Skeletal muscle cell (primary cell): ENCODE measurements around the gene MGAT5B.
A peak's percentile ranks its signal among the peaks of the same experiment; 100 is the strongest.
"Not testable (repeated sequence)": the region's sequence is repeated elsewhere in the genome, so short reads cannot be mapped to it uniquely, and the experiment has no call there.

Experiments
- DNase-seq: peaks from one replicate; pipeline ENCODE4 v3.0.0-alpha.2; 2010; ENCODE audit warnings: low read depth
- H3K4me3 ChIP-seq: 2 replicates; pipeline ENCODE4 v1.5.1; 2011; ENCODE audit warnings: low read depth, mild to moderate bottlenecking, control low read depth, low read length, moderate library complexity

MGAT5B gene

GRCh38 chr17:76961869-76962268, 93.7 kb downstream of the MGAT5B start:
- no peak for DNase-seq
- H3K4me3 ChIP-seq: no peak overlapping the region

GRCh38 chr17:76962858-76963257, 94.7 kb downstream of the MGAT5B start:
- H3K4me3 ChIP-seq: no peak overlapping the region
- no peak for DNase-seq

GRCh38 chr17:76966016-76966415, 97.8 kb downstream of the MGAT5B start:
- no peak for DNase-seq
- H3K4me3 ChIP-seq: no peak overlapping the region

GRCh38 chr17:76966486-76967181, 98.4 kb downstream of the MGAT5B start:
- DNase-seq: no peak
- H3K4me3 ChIP-seq: no peak overlapping the region

GRCh38 chr17:76967762-76968161, 99.6 kb downstream of the MGAT5B start:
- DNase-seq: no peak
- no peak overlapping the region for H3K4me3 ChIP-seq

- no peak for DNase-seq
- peak overlapping the region; percentile 12 for H3K4me3 ChIP-seq
Observed at GRCh38 chr17:76968707-76969597, 100.7 kb downstream of the MGAT5B start.

GRCh38 chr17:76969598-76970172, 101.5 kb downstream of the MGAT5B start:
- DNase-seq: no peak
- peak overlapping the region; percentile 12 for H3K4me3 ChIP-seq

- not testable (repeated sequence) for DNase-seq, H3K4me3 ChIP-seq
Observed at GRCh38 chr17:76970228-76970627, 102.0 kb downstream of the MGAT5B start.

- DNase-seq: no peak
- no peak overlapping the region for H3K4me3 ChIP-seq
Observed at GRCh38 chr17:76972046-76972641, 103.9 kb downstream of the MGAT5B start.

- no peak for DNase-seq
- H3K4me3 ChIP-seq: no peak overlapping the region
Observed at GRCh38 chr17:76973040-76973439, 104.8 kb downstream of the MGAT5B start.

GRCh38 chr17:76974721-76975120, 106.5 kb downstream of the MGAT5B start:
- no peak for DNase-seq
- no peak overlapping the region for H3K4me3 ChIP-seq

GRCh38 chr17:76978050-76978449, 109.8 kb downstream of the MGAT5B start:
- not testable (repeated sequence) for DNase-seq, H3K4me3 ChIP-seq

GRCh38 chr17:76981545-76982295, 113.5 kb downstream of the MGAT5B start:
- H3K4me3 ChIP-seq: no peak overlapping the region
- DNase-seq: no peak

GRCh38 chr17:76982408-76983074, 114.3 kb downstream of the MGAT5B start:
- no peak overlapping the region for H3K4me3 ChIP-seq
- DNase-seq: no peak

- H3K4me3 ChIP-seq: no peak overlapping the region
- no peak for DNase-seq
Observed at GRCh38 chr17:76983075-76983775, 115.0 kb downstream of the MGAT5B start.

GRCh38 chr17:76986365-76986764, 118.2 kb downstream of the MGAT5B start:
- DNase-seq: no peak
- no peak overlapping the region for H3K4me3 ChIP-seq

GRCh38 chr17:76987486-76988093, 119.4 kb downstream of the MGAT5B start:
- DNase-seq: no peak
- no peak overlapping the region for H3K4me3 ChIP-seq

GRCh38 chr17:76988796-76989195, 120.6 kb downstream of the MGAT5B start:
- no peak overlapping the region for H3K4me3 ChIP-seq
- DNase-seq: no peak
